MM.1S (cell line): ENCODE results near the gene FNDC8.

Experiments used
- CTCF ChIP-seq: fragments of 300-600 bp; sonication (generic); IDR thresholded peaks from 2 replicates; pipeline ENCODE4 v1.5.1; 2016; ENCODE audit warnings: antibody characterized with exemption, low read length, mixed read lengths
- EZH2phosphoT487 ChIP-seq: fragments of 300-600 bp; sonication (generic); IDR thresholded peaks from 2 replicates; pipeline ENCODE4 v1.6.1; 2018; ENCODE audit warnings: antibody characterized with exemption, low read length

DNA sequence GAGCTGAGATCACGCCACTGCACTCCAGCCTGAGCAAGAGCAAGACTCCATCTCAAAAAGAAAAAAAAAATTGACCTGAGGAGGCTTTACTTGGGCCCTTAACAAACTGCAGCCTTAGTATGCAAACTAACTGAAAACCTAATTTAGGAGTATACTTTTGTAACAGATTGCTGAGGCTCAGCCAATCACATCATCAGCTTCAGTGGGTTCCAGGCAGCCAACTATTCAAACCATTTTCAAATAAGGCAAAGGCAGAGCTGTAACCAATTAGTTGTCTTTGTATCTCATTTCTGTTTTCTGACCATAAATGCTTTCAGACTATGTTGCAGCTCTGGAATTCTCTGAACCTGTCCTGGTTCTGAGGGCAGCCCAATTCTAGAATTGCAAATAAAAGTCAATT, 25.7 kb upstream of the FNDC8 start:
- TF ChIP-seq CTCF (no peak), EZH2phosphoT487 (no peak)
